Raji (cell line): ENCODE data around the gene C12orf56.

ENCODE experiments used
- POLR2A ChIP-seq: IDR thresholded peaks from 2 replicates; pipeline ENCODE4 v1.6.1; 2011; ENCODE audit warnings: low read depth, low read length, control low read depth; ENCODE audit not compliant: insufficient read depth

C12orf56 gene

GRCh38 chr12:64216239-64216638 is 174.3 kb downstream of the C12orf56 start:
- no peak for TF ChIP-seq POLR2A
